ENCODE measurements around the gene TTLL7.

- TF ChIP-seq CTCF (IDR thresholded peaks at IDR 0.05): no peak
- TF ChIP-seq POLR2A (IDR thresholded peaks at IDR 0.05): no peak
Observed at GRCh38 chr1:83909687-83910086, 89.2 kb downstream of the TTLL7 start.
